Stimulated activated CD4-positive, alpha-beta T cell treated with anti-CD3 and anti-CD28 coated beads, Interleukin-1b, Interleukin-23, amount 100 ng/mL, for 1 hour (primary cell): ENCODE data around the gene FAHD1.

Experiments
- DNase-seq, 2 donors: peaks; one replicate each; pipeline ENCODE4 v3.0.0-alpha.2; 2020; ENCODE audit warnings: low read depth in 2 of 2

FAHD1 gene

GRCh38 chr16:1826691-1827573, at the start of gene FAHD1, which contains the start of gene HAGH:
Gene FAHD1, plus strand, starts transcription at chr16:1827206. Its CDS starts 33 bp downstream, at chr16:1827239.
Gene HAGH, minus strand, starts transcription at chr16:1826825. Its CDS starts 38 bp downstream, at chr16:1826787.
- peak; percentile 71 to 86 for DNase-seq

DNA sequence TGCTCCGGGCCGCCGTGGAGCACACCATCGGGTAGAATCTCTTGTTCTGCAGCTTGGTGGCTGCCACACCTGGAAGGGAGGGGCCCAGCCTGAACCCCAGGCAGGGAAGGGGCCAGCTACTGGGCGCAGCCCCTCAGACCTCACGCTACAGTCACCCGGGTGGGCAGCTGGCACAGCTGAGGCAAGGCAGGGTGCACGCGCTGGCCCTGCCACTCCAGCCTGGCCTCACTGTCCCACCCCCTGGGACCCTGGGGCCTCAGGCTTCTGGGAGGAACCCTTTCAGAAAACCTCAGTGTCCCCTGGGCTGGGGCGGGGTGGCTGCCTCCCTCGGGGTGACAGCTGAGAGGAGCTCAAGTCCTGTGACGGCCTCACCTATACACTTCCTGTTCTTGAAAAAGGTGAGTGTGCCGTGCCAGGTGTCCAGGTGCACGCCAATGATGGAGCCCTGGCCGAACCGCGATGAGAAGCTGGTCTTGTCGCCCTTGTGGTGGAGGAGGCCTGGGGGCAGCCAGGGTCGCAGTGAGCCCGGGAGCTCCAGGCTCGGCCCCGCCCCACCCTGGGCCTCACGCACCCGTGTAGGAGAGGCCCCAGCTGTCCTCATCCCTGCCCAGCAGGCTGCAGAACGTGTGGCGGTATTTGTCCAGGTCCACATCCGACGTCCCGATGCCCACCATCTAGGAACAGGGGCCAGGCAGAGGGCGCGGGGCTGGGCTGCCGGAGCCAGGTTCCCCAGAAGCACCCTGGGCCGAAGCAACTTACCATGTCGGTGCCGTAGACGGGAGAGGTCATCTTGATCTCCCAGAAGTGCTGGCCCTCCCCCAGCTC, 49.4 kb upstream of the FAHD1 start:
- no peak for DNase-seq

DNA sequence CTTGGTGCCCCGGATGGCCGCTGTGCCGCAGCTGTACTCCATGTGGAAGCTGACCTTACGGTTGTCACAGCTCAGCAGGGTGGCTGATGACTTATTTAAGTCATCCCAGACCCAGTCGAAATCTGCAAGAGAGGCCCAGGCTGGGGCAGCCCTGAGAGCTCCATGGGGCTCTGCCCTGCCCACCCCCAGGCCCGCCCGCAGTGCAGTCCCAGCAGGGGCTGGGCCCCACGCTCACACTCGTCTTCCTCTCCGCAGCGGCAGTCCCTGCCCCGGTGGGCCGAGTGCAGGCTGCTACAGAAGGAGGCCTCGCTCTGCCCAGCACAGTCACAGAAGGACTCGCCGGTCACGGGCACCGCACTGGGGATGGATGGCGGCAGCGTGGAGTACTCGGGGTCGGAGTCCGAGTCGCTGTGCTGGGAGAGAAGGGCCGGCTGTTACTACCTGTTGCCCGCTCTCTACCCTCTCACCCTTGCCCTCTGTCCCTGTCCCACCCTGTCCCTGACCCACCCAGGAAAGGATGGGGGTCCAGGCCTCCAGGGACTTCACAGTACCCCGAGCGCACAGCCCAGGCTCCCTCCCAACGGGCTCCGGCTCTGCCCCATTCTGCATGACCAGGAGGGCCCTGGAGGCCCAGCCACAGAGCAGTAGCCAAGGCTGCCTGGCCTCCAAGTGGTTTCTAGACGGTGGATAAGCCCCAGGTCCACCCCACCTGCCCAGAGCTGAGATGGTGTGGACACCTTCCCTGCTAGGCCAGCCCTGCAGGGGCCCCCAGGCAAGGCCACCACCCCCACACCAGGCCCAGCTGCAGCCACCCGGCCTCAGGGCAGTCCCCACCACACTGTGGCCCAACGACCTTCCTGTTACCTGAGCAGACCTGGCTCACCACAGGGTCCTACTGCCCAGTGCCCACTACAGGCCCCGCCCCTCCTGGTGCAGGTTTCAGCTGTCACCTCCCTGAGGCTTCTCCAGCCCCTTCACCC, 48.5 kb upstream of the FAHD1 start:
- no peak for DNase-seq

GRCh38 chr16:1779234-1779701, 47.7 kb upstream of the FAHD1 start:
- no peak for DNase-seq

- no peak for DNase-seq
These were observed 47.0 kb upstream of the FAHD1 start for GRCh38 chr16:1779741-1780676.

DNA sequence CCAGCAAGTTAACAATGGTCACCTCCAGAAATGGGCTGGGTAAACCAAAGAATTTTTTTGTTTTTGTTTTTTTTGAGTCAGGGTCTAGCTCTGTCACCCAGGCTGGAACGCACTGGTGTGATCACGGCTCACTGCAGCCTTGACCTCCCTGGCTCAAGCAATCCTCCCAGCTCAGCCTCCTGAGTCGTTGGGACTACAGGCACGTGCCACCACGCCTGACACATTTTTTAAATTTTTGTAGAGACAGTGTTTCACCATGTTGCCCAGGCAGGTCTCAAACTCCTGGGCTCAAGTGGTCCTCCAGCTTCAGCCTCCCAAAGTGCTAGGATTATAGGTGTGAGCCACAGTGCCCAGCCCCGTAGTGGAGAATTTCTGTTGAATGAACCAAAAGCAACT, 46.3 kb upstream of the FAHD1 start:
- no peak for DNase-seq

DNA sequence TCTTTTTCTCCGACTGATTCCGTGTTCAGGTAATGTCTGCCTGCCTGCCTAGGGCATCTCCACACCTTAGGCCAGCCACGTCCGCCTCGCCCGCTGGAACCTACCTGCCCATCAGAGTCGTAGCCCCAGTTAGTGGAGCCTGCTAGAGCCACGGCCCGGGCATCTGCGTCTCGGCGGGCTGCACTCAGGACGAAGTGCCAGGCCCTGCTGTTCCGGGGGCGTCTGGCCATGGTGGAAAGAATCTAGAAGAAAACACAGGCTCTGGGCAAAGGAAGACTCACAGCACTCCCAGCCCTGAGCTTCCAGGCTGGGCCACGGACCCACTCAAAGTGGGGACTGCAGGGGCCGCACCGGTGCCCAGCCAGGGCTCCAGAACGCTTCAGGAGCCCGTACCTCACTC, 45.8 kb upstream of the FAHD1 start:
- DNase-seq, result no peak

DNA sequence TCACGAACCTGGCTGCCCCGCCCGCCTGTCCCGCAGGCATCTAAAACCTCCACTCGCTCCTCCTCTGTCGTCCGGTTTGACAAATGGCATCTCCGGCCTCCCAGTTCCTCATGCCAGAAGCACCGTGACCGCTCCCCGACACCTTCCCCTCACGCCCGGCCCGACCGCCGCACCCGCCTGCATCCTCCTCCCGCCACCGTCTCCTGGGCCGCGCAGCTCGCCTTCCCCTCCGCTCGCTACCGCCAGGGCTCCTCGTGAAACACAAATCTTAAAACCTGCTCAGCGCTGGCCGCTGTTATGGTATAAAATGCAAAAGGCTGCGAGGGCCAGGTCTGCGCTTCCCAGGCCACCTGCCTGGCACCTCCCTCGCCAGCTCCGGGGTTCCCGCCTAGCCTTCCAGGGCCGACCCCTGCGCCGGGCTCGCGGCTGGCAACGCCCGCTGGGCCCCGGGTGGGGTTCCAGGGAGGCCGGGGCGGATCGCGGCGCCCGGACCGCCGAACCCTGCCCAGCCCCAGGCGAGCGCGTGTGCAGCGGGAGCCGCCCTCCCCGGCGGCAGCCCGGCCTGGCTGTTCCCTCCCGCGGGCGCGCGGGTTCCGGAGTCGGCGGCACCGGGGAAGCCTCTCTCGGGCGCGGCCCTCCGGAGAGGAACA, 45.1 kb upstream of the FAHD1 start:
- DNase-seq, result no peak

DNA sequence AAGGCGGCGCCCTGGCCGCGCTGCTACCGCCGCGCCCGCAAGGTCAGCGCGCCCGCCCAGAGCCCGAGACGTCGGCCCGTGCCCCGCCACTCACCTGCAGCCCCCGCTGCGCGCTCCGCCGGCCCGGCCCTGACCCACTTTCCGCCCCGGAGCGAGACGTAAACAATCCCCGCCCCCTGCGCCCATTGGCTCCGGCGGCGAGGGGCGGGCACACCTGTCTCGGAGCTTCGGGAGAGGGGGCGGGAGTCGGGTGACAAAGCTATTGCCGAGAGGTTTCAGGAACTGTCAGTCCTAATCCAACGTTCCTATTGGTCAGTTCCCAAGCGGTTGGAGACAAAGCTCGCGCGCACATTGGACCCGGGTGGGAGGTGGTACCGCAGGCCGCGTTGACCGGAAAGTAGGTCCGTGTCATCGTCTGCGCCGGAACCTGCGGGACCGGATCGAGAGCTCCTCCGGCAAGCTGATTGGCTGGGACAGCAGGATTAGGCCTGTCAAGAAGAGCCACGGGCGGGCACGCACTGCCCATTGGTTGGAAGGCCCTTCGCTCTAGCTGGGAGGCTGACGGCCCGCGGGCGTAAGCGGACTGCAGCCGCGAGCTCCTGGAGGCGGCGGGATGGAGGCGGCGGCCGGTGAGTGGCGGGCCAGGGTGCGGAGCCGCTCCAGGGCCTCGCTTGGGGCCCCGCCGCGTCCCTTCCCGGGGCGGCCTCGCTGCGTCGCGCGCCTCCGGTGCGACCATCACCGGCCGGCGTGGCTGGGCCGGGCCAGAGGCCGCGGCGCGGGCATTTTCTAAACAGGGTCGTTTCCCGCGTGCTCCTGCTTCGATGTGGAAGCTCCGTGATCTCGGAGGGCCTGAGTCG, 44.4 kb upstream of the FAHD1 start, which contains the start of the genes NUBP2 and SPSB3:
NUBP2 (plus strand) TSS at position 553 of the 857 bp plus-strand sequence; CDS start at position 614, 61 bp downstream.
SPSB3 (minus strand) TSS at position 164 of the 857 bp plus-strand sequence. CDS start 1,088 bp downstream, outside the sequence.
- peak; percentile 82 to 94 for DNase-seq

DNA sequence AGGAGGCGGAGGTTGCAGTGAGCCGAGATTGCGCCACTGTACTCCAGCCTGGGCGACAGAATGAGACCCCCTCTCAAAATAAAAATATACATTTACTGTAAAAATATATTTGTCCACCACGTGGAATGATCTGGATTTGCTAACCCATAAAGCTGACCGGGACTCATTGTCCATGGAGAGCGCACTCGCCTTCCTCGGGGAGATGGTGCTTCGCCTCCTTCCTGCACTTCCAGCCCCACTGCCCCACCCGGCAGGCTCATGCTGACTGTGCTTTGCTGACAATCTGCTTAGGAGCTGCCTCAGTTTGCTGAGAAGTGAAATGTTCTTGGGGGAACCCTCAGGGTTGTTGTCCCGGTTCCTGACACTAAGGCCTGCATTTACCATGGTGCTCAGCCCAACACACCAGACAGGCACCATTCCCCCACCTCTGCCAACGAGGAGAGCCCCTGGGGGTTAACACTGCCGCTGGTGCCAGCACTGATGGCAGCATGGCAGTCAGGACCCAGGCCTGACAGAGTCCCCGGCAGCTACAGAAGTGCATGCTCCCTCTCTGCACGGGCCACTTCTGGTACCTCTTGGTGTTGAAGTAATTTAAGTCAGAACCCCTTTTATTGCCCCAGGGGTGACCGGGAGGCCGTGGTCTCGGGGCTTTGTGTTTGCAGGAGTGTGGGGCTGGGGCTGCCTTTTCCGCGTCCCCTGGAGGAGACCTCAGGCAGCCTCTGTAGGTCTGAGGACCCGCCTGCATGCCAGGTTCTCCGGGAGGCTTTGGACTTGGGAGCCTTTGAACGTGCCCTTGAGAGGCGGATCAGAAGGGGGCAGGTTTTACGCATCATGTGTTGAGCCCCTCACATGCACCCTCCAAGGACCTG, 41.8 kb upstream of the FAHD1 start:
- no peak for DNase-seq

DNA sequence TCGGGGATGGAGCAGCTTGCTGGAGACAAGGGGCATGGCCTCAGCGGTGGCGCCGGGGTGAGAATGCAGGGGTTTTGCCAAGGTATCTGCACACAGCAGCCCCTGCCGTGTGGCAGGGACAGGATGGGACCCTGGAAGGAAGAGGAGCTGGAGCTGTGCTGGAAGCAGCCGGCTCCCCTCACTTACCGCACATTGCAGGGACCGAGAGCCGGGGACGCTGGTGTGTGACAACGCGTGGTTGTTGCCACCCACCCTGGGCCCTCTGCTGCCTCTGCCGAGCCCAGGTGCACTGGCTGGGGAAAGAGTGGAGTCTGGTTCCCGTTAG, 41.2 kb upstream of the FAHD1 start:
- DNase-seq, result no peak

- DNase-seq, result no peak
These were observed 40.6 kb upstream of the FAHD1 start for GRCh38 chr16:1786242-1787055.

- no peak for DNase-seq
These were observed 40.0 kb upstream of the FAHD1 start for GRCh38 chr16:1787056-1787321.

DNA sequence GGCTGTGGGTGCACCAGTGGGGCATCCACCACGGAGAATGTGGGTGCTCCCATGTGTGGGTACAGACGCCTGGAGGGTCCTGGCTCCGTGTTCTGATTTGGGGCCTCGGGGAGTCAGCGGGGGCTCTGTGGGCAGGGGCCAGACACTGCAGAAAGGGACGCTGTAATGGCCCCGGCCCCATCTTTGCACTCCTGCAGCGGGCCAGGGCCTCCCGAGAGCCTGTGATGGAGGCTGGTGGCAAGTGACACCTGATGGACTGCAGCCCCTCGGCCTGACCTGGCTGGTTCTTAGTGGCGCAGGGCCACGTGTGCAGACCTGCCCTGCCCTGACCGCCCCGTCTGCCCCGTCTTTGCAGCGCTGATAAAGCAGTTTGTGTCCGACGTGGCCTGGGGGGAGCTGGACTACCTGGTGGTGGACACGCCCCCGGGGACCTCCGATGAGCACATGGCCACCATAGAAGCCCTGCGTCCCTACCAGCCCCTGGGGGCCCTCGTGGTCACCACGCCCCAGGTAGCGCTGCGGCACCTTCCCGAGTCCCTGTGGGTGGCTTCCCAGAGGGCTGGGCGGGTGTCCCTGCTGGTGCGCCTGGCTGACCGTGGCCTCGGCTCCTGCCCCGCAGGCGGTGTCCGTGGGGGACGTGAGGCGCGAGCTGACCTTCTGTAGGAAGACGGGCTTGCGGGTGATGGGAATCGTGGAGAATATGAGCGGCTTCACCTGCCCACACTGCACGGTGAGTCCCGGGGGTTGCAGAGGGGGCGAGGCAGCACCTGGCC, 39.5 kb upstream of the FAHD1 start:
- DNase-seq, result no peak

DNA sequence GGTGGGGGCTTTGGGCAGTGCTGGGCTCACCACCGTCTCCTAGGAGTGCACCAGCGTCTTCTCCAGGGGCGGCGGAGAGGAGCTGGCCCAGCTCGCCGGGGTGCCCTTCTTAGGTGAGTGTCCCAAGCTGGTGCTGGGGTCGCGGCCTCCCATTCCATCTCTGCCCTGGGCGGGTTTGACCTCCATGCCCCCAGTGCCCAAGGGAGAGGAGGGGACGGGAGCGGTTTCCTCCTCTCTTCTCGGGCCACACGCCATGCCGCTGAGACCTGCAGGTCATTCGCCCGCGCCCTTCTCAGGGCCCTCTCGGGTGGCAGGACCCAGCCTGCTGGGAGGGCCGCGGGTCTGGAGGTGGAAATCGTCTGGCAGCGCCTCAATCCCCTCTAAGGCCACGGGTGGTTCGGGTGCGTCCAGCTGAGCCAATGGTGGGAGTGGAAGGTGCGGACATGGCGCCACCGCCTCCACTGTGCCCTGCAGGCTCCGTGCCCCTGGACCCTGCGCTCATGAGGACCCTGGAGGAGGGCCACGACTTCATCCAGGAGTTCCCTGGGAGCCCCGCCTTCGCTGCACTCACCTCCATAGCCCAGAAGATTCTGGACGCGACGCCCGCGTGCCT, 38.8 kb upstream of the FAHD1 start:
- DNase-seq, result no peak

DNA sequence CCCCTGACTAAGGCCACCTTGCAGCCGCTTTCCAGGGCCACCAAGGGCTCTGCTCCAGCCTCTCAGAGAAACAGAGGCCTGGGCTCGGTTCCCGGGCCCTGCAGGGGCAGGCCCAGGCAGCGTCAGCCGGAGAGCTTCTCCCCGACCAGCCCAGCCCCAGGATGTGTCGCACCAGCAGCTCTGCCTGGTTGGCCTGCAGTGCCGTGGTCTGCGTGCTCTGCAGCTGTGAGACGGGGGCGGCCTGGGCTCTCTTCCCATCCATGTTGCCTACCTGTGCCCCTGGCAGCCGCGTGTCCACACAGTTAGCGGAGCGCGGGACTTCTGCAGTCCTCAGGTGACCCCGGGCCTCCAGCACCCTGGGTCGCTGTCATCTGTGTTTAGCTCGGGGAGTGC, 38.3 kb upstream of the FAHD1 start:
- DNase-seq, result no peak
